Measurements from ENCODE around the gene ZFHX3.

The ZFHX3 gene

DNA sequence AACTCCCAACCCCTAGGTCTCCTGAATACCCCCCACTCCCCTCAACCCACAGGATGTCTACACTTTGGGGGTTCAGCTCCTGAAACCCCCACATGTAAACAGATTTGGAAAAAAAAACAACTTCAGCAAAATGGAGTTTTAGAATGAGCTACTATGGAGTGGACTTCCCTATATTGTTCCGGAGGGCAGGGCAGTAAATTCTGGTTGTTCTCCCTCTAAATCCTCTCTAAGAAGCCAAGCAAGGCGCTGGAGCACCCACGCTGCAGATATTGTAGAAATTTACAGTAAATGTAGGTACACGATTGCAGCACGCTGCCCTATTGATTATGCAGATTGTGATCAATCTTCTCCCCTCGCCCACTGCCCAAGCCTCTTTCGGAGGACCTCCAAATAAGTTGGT is 8.5 kb upstream of the ZFHX3 start:
- no peak for DNase-seq

DNA sequence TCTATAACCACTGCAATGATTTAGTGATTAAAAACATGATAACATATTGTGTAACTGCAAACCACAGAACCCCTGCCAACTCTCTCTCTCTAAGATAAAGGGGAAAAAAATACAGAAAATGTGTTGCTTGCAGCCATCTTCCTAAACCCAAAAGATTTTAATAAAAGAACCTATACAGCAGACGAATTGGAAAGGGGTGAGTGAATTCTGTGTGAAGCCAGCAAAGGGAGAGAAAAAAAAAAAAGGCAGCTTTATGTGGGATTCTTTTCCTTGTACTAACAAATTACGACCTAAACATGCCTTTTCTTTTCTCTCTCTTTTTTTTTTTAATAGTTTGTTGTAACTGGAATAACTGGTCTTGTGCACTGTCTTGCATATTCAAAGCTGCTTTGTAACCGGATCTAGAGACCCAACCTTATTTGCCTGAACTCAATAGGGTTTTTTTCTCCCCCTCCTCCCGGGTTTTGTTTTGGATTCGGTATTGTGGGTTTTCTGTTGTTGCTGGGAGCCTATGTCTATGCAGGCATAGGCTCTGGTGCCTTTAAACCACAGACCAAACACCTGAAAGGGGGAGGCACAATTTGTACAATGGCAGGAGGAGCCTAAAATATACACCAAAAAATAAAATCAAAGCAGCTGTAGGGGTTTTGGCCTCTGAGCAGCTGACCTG is 7.0 kb upstream of the ZFHX3 start:
- peak; percentile 13 for DNase-seq

DNA sequence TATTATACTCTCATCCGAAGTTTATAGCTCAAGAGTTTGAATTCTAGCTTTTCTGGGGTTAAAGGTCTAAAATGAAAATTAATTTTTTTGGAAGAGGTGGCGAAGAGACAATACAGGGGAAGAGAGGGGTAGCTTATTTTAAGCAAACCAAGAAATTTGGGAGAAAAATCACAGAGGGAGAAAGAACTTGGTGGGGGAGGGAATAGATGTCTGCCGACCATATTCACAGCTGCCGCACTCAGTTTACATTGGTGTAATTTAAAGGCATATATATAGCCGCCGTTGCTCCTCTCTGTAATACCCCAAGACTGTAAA is 6.5 kb upstream of the ZFHX3 start:
- no peak for DNase-seq

DNA sequence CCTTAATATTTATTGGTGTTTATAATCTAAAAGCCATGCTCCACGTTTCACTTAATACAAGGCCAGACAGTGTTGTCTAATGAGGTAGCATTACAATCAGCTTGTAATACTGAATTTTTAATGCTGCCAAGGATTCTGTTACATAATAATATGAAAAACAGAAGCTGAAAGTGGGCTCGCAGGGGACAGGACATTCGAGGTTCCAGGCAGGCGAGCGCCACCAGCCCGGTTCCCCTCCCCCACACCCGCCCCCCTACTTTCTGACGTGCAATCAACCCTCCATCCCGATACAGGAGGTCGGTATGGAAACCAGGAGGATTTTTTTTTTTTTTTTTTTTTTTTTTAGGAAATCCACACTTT is 6.2 kb upstream of the ZFHX3 start:
- no peak for DNase-seq

DNA sequence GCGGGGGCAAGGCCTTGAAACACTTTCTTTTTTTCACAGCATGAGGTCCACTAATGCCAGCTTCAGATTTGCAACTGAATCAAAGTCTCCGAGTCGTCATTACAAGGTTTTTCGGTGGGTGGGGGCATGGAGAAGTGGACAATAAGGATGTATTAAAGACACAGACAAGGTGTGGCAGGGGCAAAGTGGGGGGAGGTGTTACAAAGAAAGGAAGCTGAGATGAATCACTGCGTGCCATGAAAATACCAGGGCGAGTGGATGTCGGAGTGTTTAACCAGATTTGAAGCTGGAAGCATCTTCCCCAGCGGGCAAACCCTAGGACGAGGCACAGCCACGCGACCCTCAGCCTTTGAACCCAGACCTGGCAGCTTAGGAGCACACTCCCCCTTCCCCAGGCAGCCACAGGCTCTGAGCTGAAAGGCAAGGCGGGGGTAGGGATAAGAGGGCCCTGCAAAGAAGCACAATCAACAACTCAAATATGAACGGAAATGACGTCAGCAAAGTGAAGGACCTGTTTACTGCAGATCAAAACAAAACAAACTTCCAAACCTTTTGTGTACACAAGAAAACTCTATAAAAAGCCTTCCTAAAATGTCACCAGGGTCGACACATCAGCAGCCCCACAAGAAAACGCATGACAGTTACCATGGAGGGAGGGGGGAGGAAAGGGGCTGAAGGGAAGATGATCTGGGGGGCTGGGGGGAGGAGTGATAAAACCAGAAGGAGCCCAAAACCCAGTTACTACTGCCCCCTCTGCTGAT is 5.6 kb upstream of the ZFHX3 start:
- no peak for DNase-seq

DNA sequence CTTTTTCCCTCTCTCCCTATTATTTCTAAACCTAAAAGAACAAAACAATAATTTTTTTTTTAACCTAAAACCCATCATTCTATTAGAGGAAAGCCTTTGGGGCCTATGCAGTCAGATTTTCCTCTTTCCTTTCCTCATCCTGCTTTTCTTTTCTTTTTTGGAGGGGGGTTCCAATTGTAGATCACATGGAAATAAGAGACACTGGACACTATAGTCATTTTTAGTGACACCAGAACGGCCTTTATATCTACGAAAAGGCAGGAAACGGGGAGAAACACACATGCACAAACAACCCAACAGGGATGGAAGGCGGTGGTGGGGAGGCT is 5.1 kb upstream of the ZFHX3 start:
- DNase-seq = no peak

DNA sequence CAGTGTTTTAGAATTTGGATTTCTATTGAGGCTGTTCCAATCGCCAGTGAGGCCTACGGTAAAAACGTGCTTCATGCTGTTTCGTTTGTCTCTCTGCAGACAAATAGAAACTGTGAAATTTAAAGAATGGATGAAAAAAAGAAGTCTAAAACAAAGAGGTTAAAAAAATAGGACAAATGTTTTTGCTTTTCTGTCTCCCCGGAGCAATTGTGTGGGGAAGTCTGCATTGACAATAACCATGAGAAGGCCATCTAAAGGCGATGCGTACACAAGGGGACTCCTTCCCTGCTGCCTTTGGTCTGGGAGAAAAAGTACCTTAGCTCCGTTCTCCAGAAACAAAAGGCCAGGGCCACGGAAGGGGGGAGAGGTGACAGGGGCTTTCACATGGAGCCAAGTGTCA is 4.6 kb upstream of the ZFHX3 start:
- DNase-seq = no peak

DNA sequence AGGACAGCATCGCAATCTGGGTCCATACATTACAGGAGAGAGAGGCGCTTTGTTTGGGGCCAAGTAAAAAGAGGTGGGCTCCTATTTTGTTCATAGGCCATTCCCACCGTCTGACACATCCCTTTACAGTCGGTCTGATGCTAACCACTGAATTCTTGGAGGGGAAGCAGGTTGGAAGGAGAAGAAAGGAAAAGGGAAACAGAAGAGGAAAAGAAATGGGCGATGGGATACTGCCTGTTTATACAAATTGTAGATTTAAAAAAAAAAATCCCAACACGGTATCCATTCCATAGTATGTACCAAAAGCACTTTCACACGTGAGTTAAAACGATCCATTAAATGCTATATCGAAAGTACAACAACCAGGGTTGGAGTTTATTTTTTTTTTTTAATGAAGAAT is 4.0 kb upstream of the ZFHX3 start:
- DNase-seq = no peak

DNA sequence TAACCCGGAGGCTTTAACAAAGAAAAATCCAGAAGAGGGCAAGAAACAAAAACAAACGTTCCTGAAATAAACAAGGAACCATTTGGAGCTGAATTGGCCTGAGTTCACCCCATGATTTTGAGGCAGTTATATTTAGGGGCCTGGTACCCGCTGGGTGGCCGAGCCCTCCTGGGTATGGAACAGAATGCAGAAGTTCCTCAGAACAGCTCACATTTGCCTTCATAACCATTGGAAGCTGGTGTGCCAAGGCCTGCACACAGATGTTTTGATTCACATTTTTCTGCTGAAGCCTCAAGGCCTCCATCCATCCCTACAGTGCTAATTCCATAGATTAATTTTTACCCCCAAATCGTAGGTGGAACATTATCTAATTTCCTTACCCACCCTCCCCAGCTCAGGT is 3.3 kb upstream of the ZFHX3 start:
- DNase-seq = no peak

DNA sequence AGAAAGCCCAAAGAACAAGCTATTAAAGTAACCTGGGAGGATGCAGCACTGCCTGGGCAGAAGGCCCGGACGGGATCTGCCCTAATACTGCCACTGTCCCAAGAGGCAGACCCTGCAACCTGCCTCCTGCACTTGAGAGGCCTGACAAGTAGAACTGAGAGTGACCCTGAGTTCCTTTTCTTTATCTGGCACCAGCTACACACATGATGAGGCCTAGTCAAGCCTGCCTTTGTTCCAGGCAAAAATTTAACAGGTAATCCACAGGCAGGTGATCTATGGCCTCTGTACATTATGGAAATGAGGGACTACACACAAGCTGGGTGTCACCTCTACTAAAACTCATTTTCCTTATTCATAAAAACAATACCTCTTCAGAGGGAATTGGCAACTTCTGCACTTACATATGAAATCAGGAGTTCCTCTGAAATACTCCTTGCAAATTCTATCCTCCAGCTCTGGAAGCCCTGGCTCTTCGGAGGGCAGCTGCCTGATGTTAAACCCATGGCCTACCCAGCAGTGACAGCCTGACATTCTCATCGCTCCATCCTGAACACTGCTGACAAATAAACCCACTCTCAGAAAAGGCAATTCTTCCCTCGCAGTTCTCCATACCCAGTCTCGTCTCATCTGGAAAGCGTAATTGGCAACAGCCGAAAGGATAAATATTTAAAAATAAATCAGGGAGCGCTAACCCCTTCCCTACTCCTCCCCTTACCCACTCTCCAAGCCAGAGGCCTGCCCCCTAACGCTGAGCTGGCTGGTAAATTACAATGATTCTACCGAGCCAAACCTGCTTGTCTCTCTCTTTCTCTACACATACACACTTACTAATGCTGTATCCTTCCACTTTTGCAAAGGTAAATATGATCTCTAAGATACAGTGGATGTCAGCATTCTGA is 2.5 kb upstream of the ZFHX3 start:
- no peak for DNase-seq

DNA sequence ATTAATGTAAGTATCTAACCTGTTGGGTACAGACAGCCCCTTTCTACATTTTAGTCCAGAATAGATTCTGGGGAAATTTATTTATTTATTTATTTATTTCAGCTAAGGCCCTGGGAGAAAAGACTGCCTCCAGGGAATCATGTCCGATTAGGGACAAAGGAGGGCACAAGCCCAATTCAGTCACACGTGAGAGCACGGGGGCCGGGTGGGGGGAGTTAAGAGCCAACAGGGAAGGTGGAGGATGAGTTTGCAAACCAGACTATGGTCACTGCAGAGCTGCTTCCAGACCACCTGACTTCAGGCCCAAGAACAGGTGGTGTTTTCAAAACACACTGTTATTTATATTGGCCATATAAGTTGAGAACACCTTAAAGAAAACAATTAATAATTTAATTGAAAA is 1.6 kb upstream of the ZFHX3 start:
- no peak for DNase-seq

DNA sequence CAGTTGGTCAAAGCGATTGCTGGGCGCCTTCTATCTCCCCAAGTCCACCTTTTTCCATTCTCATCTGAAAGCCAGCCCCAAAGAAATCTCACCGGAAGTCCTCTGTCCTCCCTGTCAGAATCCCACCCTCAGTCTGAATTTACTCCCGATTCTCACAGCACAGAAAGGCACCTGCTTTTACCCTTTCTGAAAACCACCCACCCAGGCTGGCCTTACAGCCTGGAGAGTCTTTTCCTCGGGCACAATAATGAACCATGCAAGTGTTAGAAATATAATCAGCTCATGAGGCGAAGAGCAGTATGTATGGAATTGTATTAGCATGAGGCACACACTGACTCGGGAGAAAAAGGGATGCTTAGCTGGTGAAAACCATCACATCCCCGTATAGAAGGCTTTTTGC is 1.2 kb upstream of the ZFHX3 start:
- no peak for DNase-seq

DNA sequence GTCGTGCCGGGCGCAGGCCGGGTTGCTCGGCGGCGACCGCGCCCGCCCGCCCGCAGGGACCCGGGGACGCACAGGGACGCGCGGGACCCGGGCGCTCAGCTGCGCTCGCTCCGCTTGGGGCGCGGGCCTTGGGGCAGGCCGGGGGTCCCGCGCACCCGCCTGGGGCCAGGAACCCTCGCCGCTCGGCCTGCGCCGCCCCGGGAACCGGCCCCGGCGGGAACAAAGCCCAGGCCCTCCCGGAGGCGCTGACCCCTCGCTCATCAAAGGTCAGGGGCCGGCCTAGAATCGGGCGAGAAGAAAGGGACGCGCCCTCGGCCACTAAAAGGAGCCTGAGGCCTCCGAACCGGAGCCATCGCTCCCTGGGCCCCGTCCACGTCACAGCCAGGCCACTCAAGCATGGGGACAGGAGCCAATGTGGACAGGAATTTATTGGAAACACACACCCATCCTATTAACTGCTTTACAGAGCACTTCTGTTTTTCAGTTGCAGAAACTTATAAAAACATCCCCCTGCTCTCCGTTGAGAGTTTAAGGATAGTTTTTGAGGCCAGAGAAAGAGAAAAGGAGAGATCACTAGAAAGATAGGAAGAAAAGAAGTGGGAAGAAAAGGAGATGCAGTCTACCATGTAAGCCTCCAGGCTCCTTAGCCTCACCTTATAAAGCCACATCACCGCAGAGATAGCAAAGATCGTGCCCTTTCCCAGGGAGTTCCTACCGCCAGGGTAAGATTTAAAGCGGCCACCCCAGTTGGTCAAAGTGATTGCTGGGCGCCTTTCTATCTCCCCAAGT is 558 bp upstream of the ZFHX3 start:
- DNase-seq = no peak

DNA sequence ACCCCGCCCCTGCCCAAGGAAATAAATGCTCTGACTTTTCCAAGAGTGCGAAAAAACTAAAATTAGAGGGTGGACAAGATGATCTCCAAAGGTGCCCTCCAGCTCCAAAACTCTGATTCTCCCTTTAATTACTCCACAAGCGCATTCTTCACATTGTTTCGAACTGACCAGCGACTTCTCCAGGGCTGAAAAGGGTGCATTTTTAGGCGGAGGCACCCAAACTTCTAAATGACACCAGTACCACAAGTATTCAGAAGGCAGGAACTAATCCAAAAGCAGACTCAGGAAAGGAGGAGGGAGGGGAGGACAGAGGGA is 750 bp downstream of the ZFHX3 start:
- no peak for DNase-seq

DNA sequence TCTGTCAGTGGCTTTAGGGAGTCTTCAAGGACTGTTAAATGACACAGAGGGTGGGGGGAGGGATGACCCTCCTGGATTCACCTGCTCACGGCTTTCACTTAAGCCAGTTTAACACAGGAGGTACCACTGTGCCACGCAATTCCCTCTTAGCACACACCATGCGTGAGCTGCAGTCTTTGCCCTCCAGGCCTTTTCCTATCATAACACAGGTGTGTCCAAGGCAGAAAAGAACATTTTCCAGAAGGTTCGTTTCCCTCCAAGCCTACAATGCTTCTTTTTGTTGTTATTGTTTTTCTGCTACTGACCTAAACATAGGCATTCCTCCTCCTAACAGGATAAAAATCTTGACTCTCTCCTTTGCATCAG is 1.1 kb downstream of the ZFHX3 start:
- no peak for DNase-seq

DNA sequence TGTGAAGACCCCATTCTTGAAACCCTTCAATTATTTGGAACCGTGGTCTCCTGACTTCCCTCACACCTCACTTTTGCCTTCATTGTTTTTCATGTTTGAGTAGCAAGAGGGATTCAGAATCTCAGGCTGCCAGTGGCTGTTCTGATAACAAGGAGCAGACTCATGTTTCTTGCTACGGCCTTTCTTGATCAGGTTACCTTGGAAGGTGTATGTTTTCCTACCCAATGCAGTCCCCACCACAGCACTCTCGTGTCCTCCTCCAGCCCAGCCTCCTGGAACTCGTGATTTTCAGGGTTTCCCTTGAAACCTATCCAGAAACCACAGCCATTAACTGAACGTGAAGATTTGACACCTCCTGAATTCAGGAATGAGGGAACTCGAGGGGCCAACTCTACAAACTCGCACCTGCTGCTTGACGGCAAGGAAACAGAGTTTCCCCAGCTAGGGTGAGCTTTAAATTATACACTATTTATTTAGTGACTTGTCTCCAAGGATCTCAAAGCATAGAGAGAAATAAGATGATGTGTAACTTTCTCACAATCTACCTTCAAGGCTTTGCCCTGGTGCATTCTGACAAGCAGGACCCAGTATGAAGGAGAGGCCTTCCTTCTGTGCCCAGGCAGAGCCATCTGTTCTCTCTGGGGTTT is 1.6 kb downstream of the ZFHX3 start:
- no peak for DNase-seq

DNA sequence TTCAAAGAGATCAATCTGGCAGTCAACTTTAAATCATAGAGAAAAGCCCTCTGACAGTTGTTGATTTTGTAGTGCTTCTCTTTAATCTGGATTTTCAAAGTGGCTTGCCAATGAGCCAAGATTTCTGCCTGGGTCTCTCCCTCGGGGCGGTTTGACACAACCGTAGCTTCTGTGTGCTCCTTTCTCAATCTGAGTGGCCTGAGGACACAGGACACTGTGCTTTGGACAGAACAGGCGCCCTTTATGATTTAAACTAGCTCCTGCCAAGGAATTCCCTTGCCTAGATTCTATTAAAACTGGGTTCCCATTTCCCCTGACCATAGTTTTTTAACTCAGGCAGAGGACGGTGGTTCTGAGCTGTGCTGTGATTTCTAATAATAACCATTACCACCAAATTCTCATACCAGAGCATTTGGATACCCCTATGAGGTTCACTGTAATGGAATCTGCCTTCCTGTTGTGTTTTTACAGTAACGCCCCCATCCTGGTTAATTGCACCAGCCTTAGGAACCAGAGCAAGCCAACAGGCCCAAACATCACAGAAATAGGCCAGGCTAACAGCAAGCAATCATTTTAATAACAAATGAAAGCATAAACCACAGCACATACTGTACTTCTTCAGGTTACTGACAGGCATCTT is 4.0 kb downstream of the ZFHX3 start:
- DNase-seq = no peak

DNA sequence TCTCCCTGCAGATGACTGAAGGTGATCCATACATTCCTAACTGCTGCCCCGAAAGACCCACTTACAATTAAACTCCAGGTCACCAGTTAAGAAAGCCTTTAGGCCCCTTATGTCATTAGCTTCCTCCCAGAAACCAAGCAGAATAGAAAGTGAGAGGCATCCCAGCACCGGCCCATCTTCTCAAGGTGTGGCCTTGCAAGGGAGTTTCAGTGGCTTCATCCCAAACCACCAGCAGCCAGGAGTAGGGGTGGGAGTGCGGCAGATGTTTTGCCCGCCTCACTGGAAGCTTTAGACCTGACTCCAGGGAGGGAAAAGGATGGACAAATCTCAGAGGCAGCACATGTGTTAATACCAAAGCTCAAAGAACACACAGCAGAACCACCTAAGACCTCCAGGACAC is 5.1 kb downstream of the ZFHX3 start:
- no peak for DNase-seq

DNA sequence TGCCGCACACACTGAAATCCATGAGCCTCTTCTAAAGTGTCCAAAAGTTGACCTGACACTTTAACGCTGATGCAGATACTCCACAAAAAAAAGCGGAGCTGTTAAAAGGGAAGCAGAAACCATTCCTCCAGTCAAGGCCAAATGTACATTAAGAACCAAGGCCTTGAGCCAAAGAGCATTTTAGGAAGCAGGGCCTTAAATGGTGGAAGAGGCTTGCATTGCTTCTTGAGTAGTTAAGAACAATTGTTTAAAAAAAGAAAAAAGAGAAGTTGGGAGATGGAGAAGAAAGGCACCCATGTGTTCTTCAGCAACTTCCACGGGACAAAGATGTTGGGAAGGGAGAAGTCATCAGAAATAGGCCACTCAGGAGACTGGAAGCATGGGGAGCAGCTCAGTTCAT is 6.3 kb downstream of the ZFHX3 start:
- DNase-seq = no peak

DNA sequence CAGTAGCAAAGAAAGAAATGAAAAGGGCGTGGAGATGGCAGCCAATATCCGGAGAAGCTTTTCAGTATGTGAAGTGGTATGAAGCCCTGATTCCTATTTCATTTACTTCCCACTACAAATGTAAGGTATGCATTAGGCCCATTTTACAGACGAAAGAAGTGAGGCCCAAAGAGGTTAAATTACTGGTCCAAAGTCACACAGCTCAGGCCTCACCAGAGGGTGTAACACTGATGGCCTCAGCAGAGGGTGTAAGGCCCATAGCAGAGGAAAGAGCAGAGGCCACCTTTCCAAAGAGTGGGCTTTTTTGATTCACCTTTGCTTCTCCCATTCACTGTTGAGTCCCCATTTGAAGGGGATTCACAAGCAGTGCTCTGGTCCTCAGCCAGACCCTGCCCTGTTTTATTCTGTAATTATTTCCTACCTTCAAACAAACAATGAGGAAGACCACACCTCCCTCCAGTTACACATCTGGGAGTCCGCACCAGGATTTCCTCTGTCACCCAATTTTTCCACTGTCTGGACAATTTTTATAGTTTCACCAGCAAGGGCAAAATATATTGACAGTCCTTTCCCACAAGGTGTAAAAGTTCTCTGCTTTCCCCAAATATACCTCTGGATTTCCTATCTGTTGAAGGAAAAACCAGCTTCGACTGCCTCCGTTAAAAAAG is 7.1 kb downstream of the ZFHX3 start:
- no peak for DNase-seq

DNA sequence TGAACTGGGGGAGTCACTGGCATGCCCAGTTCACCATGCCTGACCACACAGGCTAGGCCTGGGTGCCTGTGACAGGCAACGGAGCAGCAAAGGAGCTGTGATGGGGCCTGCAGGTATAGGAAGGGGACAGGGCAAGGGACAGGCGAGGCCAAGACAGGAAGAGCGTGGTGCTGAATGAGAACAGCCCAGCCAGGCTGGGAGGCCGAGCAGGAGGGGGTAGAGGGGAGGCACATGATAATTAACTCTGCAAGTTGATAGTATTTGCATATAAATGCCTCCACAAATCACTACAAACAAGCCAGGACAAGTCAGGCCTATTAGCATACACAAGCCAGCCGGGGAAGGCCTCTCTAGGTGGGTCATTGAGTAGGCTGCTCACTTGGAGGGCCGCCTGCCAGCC is 7.8 kb downstream of the ZFHX3 start:
- DNase-seq = no peak
